Stimulated activated naive CD8-positive, alpha-beta T cell treated with anti-CD3 and anti-CD28 coated beads, Interleukin-15, amount 100 ng/mL, for 72 hours (primary cell): ENCODE measurements around the gene SYNJ2.

Experiments used
- ATAC-seq: fragments of 150-1000 bp; cut with Tn5 transposase; 2 replicates; pipeline ENCODE4 v1.10.0; 2021; ENCODE audit warnings: mild to moderate bottlenecking, moderate library complexity
- DNase-seq, 2 donors: peaks; one replicate each; pipeline ENCODE4 v3.0.0; 2021 to 2022
- H3K27ac Mint-ChIP-seq, 2 donors: one replicate each; pipeline ENCODE4 v1.8.0; 2022; ENCODE audit warnings: mild to moderate bottlenecking in 2 of 2, mixed read lengths in 2 of 2, moderate library complexity in 2 of 2
- H3K27me3 Mint-ChIP-seq: one replicate; pipeline ENCODE4 v1.8.0; 2022; ENCODE audit warnings: mixed read lengths
- H3K4me1 Mint-ChIP-seq: one replicate; pipeline ENCODE4 v1.8.0; 2022; ENCODE audit warnings: mild to moderate bottlenecking, mixed read lengths
- H3K4me3 Mint-ChIP-seq, 2 donors: one replicate each; pipeline ENCODE4 v1.8.0; 2022; ENCODE audit warnings: mild to moderate bottlenecking in 2 of 2, mixed read lengths in 2 of 2, moderate library complexity in 1 of 2
- H3K9me3 Mint-ChIP-seq, 2 donors: one replicate each; pipeline ENCODE4 v1.8.0; 2022; ENCODE audit warnings: mixed read lengths in 2 of 2

Gene SYNJ2

GRCh38 chr6:158009935-158010585, 28.4 kb downstream of the SYNJ2 start:
- H3K4me3 Mint-ChIP-seq: peak overlapping the region in 1 of 2 donors; percentile 66
- H3K27me3 Mint-ChIP-seq: no peaks in the 10 kb centered on the region
- H3K9me3 Mint-ChIP-seq: no peaks in the 10 kb centered on the region
- ATAC-seq: no peak
- DNase-seq: no peak
- H3K4me1 Mint-ChIP-seq: peaks cover 88% of the 10 kb centered on the region
- peak overlapping the region in 1 of 2 donors; percentile 79 for H3K27ac Mint-ChIP-seq

DNA sequence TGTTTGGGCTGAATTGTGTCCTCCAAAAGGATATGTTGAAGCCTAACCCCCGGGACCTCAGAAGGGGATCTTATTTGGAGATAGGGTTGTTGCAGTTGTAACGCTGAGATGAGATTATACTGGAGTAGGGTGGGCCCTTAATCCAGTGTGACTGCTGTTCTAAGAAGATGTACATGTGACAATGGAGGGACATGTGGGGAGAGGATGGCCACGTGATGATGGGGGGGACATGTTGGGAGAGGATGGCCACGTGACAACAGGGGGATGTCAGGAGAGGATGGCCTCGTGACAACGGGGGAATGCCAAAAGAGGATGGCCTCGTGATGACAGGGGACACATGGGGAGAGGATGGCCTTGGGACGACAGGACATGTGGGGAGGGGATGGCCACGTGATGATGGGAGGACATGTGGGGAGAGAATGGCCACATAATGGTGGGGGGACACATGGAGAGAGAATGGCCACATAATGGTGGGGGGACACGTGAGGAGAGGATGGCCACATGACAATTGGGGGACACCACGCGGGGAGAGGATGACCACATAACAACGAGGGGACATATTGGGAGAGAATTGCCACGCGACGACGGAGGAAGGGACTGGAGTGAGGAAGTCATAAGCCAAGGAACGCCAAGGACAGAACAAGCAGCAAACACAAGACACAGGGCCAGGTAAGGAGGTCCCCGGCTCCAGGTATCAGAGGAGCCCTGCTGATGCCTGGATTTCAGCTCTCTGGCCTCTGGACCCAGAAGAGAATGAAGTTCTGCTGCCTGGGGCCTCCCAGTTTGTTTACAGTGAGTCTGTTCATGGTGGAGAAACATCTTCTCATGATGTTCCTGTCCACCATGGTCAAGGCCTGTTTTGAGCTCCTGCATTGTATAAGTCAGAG, 29.2 kb downstream of the SYNJ2 start:
- no peaks in the 10 kb centered on the region for H3K9me3 Mint-ChIP-seq
- peaks cover 87% of the 10 kb centered on the region for H3K4me1 Mint-ChIP-seq
- peak overlapping the region; percentile 0 to 79 for H3K27ac Mint-ChIP-seq
- DNase-seq: no peak
- H3K27me3 Mint-ChIP-seq: no peaks in the 10 kb centered on the region
- ATAC-seq: no peak
- H3K4me3 Mint-ChIP-seq: no peak overlapping the region

GRCh38 chr6:158011478-158011920, 29.8 kb downstream of the SYNJ2 start:
- no peak overlapping the region for H3K4me3 Mint-ChIP-seq
- ATAC-seq: no peak
- DNase-seq: no peak
- no peaks in the 10 kb centered on the region for H3K9me3 Mint-ChIP-seq
- no peaks in the 10 kb centered on the region for H3K27me3 Mint-ChIP-seq
- H3K27ac Mint-ChIP-seq: peak overlapping the region in 1 of 2 donors; percentile 0
- peaks cover 80% of the 10 kb centered on the region for H3K4me1 Mint-ChIP-seq

- no peak overlapping the region for H3K4me3 Mint-ChIP-seq
- no peak for DNase-seq
- H3K4me1 Mint-ChIP-seq: peaks cover 79% of the 10 kb centered on the region
- H3K9me3 Mint-ChIP-seq: no peaks in the 10 kb centered on the region
- ATAC-seq: no peak
- H3K27ac Mint-ChIP-seq: no peak overlapping the region
- H3K27me3 Mint-ChIP-seq: no peaks in the 10 kb centered on the region
Measured at GRCh38 chr6:158011980-158012566, 30.4 kb downstream of the SYNJ2 start.

DNA sequence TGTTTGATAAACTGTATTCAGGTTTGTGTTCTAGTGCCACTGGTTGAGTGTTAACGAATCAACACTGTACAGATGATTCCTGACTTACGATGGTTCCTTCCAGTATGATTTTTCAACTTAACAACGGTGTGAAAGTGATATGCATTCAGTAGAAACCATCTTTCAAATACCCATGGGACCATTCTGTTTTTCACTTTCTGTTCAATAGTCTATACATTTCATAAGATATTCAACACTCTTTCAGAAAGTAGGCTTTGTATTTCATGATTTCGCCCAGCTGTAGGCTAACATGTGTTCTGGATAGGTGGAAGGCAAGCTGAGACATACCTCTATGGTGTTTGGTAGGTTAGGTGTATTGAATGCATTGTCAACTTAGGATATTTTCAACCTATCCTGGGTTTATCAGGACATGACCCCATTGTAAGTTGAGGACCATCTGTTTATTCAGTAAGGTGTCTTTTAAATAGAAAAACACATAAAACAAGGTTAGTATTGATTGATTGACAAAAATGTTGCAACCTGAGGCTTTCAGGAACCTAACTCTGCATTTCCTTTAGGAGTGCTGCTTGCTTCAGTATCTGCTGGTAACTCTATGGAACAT, 32.3 kb downstream of the SYNJ2 start:
- DNase-seq (no peak), ATAC-seq (no peak)
- H3K27ac Mint-ChIP-seq: peak overlapping the region; percentile 66 to 79
- H3K9me3 Mint-ChIP-seq: no peaks in the 10 kb centered on the region
- H3K4me3 Mint-ChIP-seq: no peak overlapping the region
- no peaks in the 10 kb centered on the region for H3K27me3 Mint-ChIP-seq
- peaks cover 59% of the 10 kb centered on the region for H3K4me1 Mint-ChIP-seq

DNA sequence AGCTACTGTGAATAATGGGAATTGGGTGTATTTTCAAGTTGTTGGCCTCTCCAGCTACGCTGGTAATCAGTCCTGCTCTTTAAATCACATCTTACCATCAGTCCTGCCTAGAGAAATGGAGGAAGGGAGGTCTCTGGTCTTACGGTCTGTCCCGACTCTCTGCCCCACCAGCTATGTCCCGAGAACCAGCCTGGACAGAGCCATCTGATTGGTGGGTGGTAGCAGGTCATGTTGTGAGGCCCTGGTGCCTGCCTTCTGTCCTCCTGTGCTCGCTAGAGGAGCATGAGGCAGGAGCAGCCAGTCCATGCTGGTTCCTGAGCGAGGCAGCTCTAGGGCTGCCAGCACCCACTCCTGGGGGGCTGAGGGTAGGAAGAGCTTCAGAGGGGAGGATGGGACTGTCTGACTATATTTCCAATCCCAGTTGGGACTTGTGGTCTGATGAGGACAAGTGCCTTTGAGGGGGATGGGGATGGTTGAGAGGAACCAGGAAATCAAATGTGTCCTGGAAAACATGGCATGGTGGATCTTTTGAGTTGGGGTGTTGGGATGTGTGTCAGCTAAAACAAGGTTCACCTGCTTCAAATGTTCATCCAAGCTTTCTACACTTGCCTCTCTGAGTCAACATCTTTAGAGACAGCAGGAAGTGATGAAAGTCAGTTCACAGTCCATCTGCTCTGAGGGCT, 33.0 kb downstream of the SYNJ2 start:
- Mint-ChIP-seq H3K27me3 (no peaks in the 10 kb centered on the region), H3K4me1 (peaks cover 54% of the 10 kb centered on the region), H3K9me3 (no peaks in the 10 kb centered on the region), H3K27ac (peak overlapping the region; percentile 96 to 98), H3K4me3 (peak overlapping the region; percentile 40 to 65)
- ATAC-seq: peak; percentile 82
- no peak for DNase-seq

GRCh38 chr6:158015188-158015506, 33.5 kb downstream of the SYNJ2 start:
- Mint-ChIP-seq H3K4me3 (no peak overlapping the region), H3K4me1 (peaks cover 54% of the 10 kb centered on the region), H3K27me3 (no peaks in the 10 kb centered on the region), H3K27ac (peak overlapping the region; percentile 96 to 98), H3K9me3 (no peaks in the 10 kb centered on the region)
- DNase-seq (no peak), ATAC-seq (no peak)

- H3K27ac Mint-ChIP-seq: no peak overlapping the region
- H3K9me3 Mint-ChIP-seq: no peaks in the 10 kb centered on the region
- H3K4me3 Mint-ChIP-seq: no peak overlapping the region
- no peaks in the 10 kb centered on the region for H3K27me3 Mint-ChIP-seq
- peaks cover 39% of the 10 kb centered on the region for H3K4me1 Mint-ChIP-seq
- no peak for ATAC-seq
- no peak for DNase-seq
Measured at GRCh38 chr6:158016571-158017383, 35.1 kb downstream of the SYNJ2 start.

DNA sequence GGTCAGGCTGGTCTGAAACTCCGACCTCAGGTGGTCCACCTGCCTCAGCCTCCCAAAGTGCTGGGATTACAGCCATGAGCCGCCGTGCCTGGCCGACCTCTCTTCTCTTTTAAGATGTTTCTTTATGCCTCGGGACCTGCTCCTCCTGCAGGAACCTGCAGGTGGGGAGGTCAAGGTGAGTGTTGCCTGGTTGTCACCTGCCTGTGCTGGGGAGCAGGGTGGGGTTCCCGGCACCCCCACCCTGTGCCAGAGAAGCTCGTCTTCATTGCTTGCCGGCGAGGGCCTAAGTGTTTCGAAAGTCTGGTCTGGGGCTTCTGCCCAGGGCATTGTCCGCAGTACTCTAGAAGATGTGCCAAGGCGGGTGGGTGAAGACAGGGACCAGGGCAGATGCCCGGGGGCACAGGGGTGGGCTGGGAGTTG, 36.0 kb downstream of the SYNJ2 start:
- Mint-ChIP-seq H3K27ac (no peak overlapping the region), H3K9me3 (no peaks in the 10 kb centered on the region), H3K27me3 (no peaks in the 10 kb centered on the region), H3K4me3 (no peak overlapping the region), H3K4me1 (peaks cover 32% of the 10 kb centered on the region)
- DNase-seq (no peak), ATAC-seq (no peak)

GRCh38 chr6:158018041-158018771, 36.5 kb downstream of the SYNJ2 start:
- Mint-ChIP-seq H3K4me1 (peaks cover 27% of the 10 kb centered on the region), H3K4me3 (no peak overlapping the region), H3K9me3 (no peaks in the 10 kb centered on the region), H3K27ac (no peak overlapping the region), H3K27me3 (no peaks in the 10 kb centered on the region)
- ATAC-seq (no peak), DNase-seq (no peak)

GRCh38 chr6:158018851-158019361, 37.2 kb downstream of the SYNJ2 start:
- no peak for ATAC-seq
- Mint-ChIP-seq H3K4me3 (no peak overlapping the region), H3K9me3 (no peaks in the 10 kb centered on the region), H3K4me1 (peaks cover 20% of the 10 kb centered on the region), H3K27ac (no peak overlapping the region), H3K27me3 (no peaks in the 10 kb centered on the region)
- no peak for DNase-seq

DNA sequence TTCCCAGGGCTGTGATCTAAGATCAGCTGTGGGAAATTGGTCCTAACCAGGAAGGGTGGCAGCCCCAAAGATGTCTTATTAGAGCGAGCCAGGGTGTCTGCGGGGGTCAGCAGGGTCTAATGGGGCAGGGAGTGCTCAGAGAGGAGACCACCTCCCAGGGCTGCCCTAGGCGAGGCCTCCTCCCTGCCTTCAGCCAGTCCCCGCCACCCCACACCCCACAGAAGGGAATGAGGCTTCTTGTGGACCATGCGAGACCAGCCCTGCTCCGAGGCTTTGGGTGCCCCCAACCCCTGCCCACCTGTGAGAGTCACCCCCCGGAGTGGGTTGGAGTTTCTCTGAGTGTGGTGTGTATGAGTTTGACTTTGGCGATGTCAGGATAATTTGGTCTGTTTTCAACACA, 37.8 kb downstream of the SYNJ2 start:
- DNase-seq: no peak
- H3K9me3 Mint-ChIP-seq: no peaks in the 10 kb centered on the region
- no peak for ATAC-seq
- H3K4me1 Mint-ChIP-seq: peaks cover 17% of the 10 kb centered on the region
- no peak overlapping the region for H3K4me3 Mint-ChIP-seq
- no peak overlapping the region for H3K27ac Mint-ChIP-seq
- H3K27me3 Mint-ChIP-seq: no peaks in the 10 kb centered on the region

GRCh38 chr6:158020272-158020711, 38.6 kb downstream of the SYNJ2 start:
- DNase-seq (no peak), ATAC-seq (peak; percentile 55)
- H3K27ac Mint-ChIP-seq: peak overlapping the region in 1 of 2 donors; percentile 29
- H3K4me1 Mint-ChIP-seq: peaks cover 17% of the 10 kb centered on the region
- no peaks in the 10 kb centered on the region for H3K9me3 Mint-ChIP-seq
- H3K27me3 Mint-ChIP-seq: no peaks in the 10 kb centered on the region
- no peak overlapping the region for H3K4me3 Mint-ChIP-seq

DNA sequence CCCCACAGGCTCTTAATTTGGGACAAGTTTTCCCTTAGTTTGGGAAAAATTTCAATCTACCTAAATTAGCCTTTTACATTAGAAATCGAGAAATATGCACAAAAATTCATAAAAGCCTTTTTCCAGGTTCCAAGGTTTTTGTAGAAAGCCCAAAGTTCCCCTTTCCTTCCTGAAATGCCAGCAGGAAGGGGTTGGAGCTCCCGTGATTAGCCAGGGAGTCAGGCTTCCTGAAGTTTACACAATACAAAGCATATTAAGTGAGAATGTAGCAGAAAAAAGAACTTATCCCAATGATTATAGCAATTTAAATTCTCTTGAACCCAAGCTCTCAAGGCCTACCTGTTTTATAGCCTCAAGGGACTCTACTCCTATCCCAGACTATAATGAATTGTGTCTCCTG, 39.1 kb downstream of the SYNJ2 start:
- no peaks in the 10 kb centered on the region for H3K9me3 Mint-ChIP-seq
- ATAC-seq (no peak), DNase-seq (no peak)
- no peaks in the 10 kb centered on the region for H3K27me3 Mint-ChIP-seq
- H3K27ac Mint-ChIP-seq: no peak overlapping the region
- peaks cover 22% of the 10 kb centered on the region for H3K4me1 Mint-ChIP-seq
- no peak overlapping the region for H3K4me3 Mint-ChIP-seq
